PC-9 (cell line): ENCODE measurements around the gene LDB1. TPM values are rescaled to one million over a fixed set of nuclear protein-coding genes. Genes with fewer than 3 reads are reported as not detected.

ENCODE experiments used
- BruUV-seq: library from RNA; stranded (reverse); fragments of 400-500 nt; replicated peaks from 2 replicates; lab custom pipeline; 2021; lab: Mats Ljungman, UMichigan
- CTCF ChIA-PET: fragments of 300-600 bp; sonication (Branson Sonifier 250); formaldehyde crosslinking; loops from one replicate; lab custom pipeline; 2022; ENCODE audit warnings: antibody characterized with exemption; lab: Charles Lee
- POLR2A ChIA-PET: fragments of 300-600 bp; sonication (Branson Sonifier 250); formaldehyde crosslinking; loops from one replicate; lab custom pipeline; 2022; ENCODE audit warnings: antibody characterized with exemption; ENCODE audit not compliant: unreplicated experiment; lab: Charles Lee
- DNase-seq, 2 experiments: peaks; one replicate each; pipeline versions ENCODE4 v3.0.0 to v3.0.0-alpha.2; 2015 to 2022; ENCODE audit warnings: mixed read lengths in 1 of 2
- H2AFZ ChIP-seq: fragments of 200-600 bp; sonication (generic); 2 replicates; pipeline ENCODE4 v1.8.1; 2017; ENCODE audit warnings: antibody characterized with exemption
- H3F3A ChIP-seq: fragments of 200-600 bp; sonication (generic); 2 replicates; pipeline ENCODE4 v1.8.1; 2017; ENCODE audit warnings: antibody characterized with exemption, mild to moderate bottlenecking, low read depth; ENCODE audit not compliant: insufficient read depth
- H3K27ac ChIP-seq: fragments of 200-600 bp; sonication (generic); 2 replicates; pipeline ENCODE4 v1.6.1; 2016; ENCODE audit warnings: mixed run types
- H3K27me3 ChIP-seq: fragments of 200-600 bp; sonication (generic); 2 replicates; pipeline ENCODE4 v1.6.1; 2016; ENCODE audit warnings: low read depth, mixed run types; ENCODE audit not compliant: insufficient read depth
- H3K36me3 ChIP-seq: fragments of 200-600 bp; sonication (generic); 2 replicates; pipeline ENCODE4 v1.6.1; 2016; ENCODE audit warnings: low read depth, mixed run types
- H3K4me1 ChIP-seq: fragments of 200-600 bp; sonication (generic); replicated peaks from 2 replicates; pipeline ENCODE4 v1.6.1; 2016; ENCODE audit warnings: mixed run types; ENCODE audit not compliant: insufficient read depth
- H3K4me2 ChIP-seq: fragments of 200-600 bp; sonication (generic); 2 replicates; pipeline ENCODE4 v1.6.1; 2017; ENCODE audit warnings: mixed run types
- H3K4me3 ChIP-seq: fragments of 200-600 bp; sonication (generic); 2 replicates; pipeline ENCODE4 v1.6.1; 2016; ENCODE audit warnings: mixed run types
- H3K79me2 ChIP-seq: fragments of 200-600 bp; sonication (generic); 2 replicates; pipeline ENCODE4 v1.6.1; 2017; ENCODE audit warnings: low read depth, mixed run types
- H3K9me2 ChIP-seq: fragments of 200-600 bp; sonication (generic); 2 replicates; pipeline ENCODE4 v1.8.1; 2017; ENCODE audit warnings: mild to moderate bottlenecking; ENCODE audit not compliant: insufficient read depth
- H3K9me3 ChIP-seq: fragments of 200-600 bp; sonication (generic); 2 replicates; pipeline ENCODE4 v1.8.1; 2016; ENCODE audit warnings: low read depth; ENCODE audit not compliant: insufficient read depth
- H4K20me1 ChIP-seq: fragments of 200-600 bp; sonication (generic); 2 replicates; pipeline ENCODE4 v1.8.1; 2017; ENCODE audit not compliant: insufficient read depth
- EZH2 ChIP-seq: fragments of 200-600 bp; sonication (generic); IDR thresholded peaks from 2 replicates; pipeline ENCODE4 v1.8.0; 2017; ENCODE audit warnings: antibody characterized with exemption, low read depth
- intact Hi-C: fragments of 100-400 bp; cut with micrococcal nuclease; formaldehyde crosslinking; loops from one replicate; pipeline ENCODE4 v1.10.0; 2022; ENCODE audit not compliant: unreplicated experiment
- total RNA-seq: library from RNA; stranded (reverse); gene quantifications from 2 replicates; pipeline ENCODE4 v1.2.3, GENCODE V29; 2021
- TF ChIP-seq, protein P1 (sequence below): fragments of 200-600 bp; sonication (generic); conservative IDR thresholded peaks from 2 replicates; pipeline ENCODE4 v1.6.1; 2017; ENCODE audit warnings: mixed run types, antibody characterized with exemption, mild to moderate bottlenecking, moderate library complexity

Gene LDB1
- total RNA-seq, 1 experiment from 2014 or later: 38.5 TPM

DNA sequence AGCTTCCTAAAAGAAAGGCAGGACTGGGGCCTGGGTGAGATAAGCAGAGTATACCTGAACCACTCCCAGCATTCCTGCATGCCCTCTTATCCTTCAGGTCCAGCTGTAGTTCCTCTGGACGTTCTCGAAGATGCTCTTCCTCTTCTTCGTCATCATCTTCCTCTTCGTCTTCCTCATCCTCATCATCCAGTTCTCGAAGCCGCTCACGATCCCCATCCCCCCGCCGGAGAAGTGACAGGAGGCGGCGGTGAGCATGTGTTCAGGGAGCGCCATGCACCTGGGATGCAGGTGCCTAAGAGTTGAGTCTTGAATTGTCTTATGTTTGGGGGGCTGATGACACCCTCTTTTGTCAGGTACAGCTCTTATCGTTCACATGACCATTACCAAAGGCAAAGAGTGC, 28.1 kb upstream of the LDB1 start:
- no TSS peak for BruUV-seq
- H3K27me3 ChIP-seq: no peaks in the 10 kb centered on the region
- peaks cover 21% of the 10 kb centered on the region for H3K4me1 ChIP-seq
- no peak overlapping the region for H2AFZ ChIP-seq
- TF ChIP-seq, protein P1, sequence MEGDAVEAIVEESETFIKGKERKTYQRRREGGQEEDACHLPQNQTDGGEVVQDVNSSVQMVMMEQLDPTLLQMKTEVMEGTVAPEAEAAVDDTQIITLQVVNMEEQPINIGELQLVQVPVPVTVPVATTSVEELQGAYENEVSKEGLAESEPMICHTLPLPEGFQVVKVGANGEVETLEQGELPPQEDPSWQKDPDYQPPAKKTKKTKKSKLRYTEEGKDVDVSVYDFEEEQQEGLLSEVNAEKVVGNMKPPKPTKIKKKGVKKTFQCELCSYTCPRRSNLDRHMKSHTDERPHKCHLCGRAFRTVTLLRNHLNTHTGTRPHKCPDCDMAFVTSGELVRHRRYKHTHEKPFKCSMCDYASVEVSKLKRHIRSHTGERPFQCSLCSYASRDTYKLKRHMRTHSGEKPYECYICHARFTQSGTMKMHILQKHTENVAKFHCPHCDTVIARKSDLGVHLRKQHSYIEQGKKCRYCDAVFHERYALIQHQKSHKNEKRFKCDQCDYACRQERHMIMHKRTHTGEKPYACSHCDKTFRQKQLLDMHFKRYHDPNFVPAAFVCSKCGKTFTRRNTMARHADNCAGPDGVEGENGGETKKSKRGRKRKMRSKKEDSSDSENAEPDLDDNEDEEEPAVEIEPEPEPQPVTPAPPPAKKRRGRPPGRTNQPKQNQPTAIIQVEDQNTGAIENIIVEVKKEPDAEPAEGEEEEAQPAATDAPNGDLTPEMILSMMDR: no peak
- TF ChIP-seq EZH2: no peak
- no peak overlapping the region for H3K4me3 ChIP-seq
- no peaks in the 10 kb centered on the region for H3K9me2 ChIP-seq
- H3K79me2 ChIP-seq: peaks cover 10% of the 10 kb centered on the region
- DNase-seq: no peak
- peaks cover 5% of the 10 kb centered on the region; the same call in 1 of the 2 replicates for H3K36me3 ChIP-seq
- intact Hi-C loops: no loop called here
- H3K27ac ChIP-seq: no peak overlapping the region
- POLR2A ChIA-PET: no interaction called here
- CTCF ChIA-PET: no interaction called here
- H3K4me2 ChIP-seq: no peak overlapping the region
- H4K20me1 ChIP-seq: peaks cover 9% of the 10 kb centered on the region
- no peaks in the 10 kb centered on the region for H3K9me3 ChIP-seq
- peaks cover 39% of the 10 kb centered on the region for H3F3A ChIP-seq

DNA sequence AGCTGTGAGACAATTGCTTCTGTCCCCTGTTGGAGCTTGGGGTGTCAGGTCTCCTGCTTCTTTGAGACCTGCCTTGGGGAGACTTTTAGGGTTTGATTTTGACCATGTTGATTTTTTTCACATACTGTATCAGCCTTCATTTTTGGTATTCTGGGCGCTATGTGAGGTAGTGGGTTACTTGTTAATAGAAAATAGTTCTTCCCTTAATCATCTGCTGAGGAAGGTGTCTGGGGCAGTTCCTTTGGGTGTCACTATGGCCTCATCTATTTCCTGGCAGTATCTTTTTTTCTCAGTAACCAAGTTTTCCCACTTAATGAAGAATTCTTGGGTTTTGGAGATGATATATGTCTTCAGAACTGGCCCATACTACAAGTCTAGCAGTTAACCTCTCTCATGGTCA, 27.4 kb upstream of the LDB1 start:
- H3K27me3 ChIP-seq: no peaks in the 10 kb centered on the region
- peaks cover 5% of the 10 kb centered on the region; the same call in 1 of the 2 replicates for H3K36me3 ChIP-seq
- H3K79me2 ChIP-seq: peaks cover 9% of the 10 kb centered on the region
- peaks cover 9% of the 10 kb centered on the region for H4K20me1 ChIP-seq
- peaks cover 32% of the 10 kb centered on the region for H3F3A ChIP-seq
- no TSS peak for BruUV-seq
- H3K4me1 ChIP-seq: peaks cover 21% of the 10 kb centered on the region
- no peaks in the 10 kb centered on the region for H3K9me2 ChIP-seq
- ChIA-PET POLR2A (interaction anchor here (0.6 kb wide), 1 partner anchor 12 kb away, joined by 5 read pairs; no protein-coding TSS in a partner anchor), CTCF (no interaction called here)
- no peak overlapping the region for H3K27ac ChIP-seq
- no peaks in the 10 kb centered on the region for H3K9me3 ChIP-seq
- no peak overlapping the region for H2AFZ ChIP-seq
- H3K4me2 ChIP-seq: no peak overlapping the region
- no peak overlapping the region for H3K4me3 ChIP-seq
- DNase-seq: no peak
- TF ChIP-seq, protein P1: no peak
- TF ChIP-seq EZH2: no peak
- intact Hi-C loops: no loop called here

DNA sequence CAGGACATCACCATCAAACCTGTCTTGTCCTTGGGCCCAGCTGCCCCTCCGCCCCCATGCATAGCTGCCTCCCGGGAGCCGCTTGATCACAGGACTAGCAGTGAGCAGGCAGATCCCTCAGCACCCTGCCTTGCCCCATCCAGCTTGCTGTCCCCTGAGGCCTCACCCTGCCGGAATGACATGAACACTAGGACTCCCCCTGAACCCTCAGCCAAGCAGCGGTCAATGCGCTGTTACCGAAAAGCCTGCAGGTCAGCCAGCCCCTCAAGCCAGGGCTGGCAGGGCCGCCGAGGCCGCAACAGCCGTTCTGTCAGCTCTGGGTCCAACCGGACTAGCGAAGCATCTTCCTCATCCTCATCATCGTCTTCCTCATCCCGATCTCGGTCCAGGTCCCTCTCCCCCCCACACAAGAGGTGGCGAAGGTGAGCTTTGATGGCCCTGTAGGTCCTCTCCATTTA, 26.8 kb upstream of the LDB1 start:
- H3K36me3 ChIP-seq: peaks cover 5% of the 10 kb centered on the region; the same call in 1 of the 2 replicates
- H3K9me2 ChIP-seq: no peaks in the 10 kb centered on the region
- ChIA-PET CTCF (no interaction called here), POLR2A (interaction anchor here (0.6 kb wide), 1 partner anchor 11 kb away, joined by 5 read pairs; no protein-coding TSS in a partner anchor)
- no peaks in the 10 kb centered on the region for H3K9me3 ChIP-seq
- DNase-seq: no peak
- H3K27me3 ChIP-seq: no peaks in the 10 kb centered on the region
- no peak overlapping the region for H2AFZ ChIP-seq
- H3K4me1 ChIP-seq: peaks cover 21% of the 10 kb centered on the region
- peaks cover 9% of the 10 kb centered on the region for H4K20me1 ChIP-seq
- no TSS peak for BruUV-seq
- TF ChIP-seq EZH2: no peak
- H3K27ac ChIP-seq: no peak overlapping the region
- peaks cover 28% of the 10 kb centered on the region for H3F3A ChIP-seq
- H3K4me3 ChIP-seq: no peak overlapping the region
- H3K4me2 ChIP-seq: no peak overlapping the region
- 0 out of 2 replicates have a peak, but pooled peaks cover 7% of the 10 kb centered on the region for H3K79me2 ChIP-seq
- intact Hi-C loops: no loop called here
